ENCODE measurements around the gene LMO1.

- no peak for TF ChIP-seq CTCF (IDR thresholded peaks at IDR 0.05 in 2 of 3, conservative IDR thresholded peaks at IDR 0.05 in 1 of 3; ENCODE audit: control insufficient read depth in 2 of 3, extremely low read depth in 1 of 3, insufficient read depth in 1 of 3, low read depth in 3 of 3, low read length in 3 of 3)
- TF ChIP-seq POLR2A (IDR thresholded peaks at IDR 0.05; ENCODE audit: low read depth, low read length): no peak
Measured at GRCh38 chr11:8233691-8234424, 29.8 kb downstream of the LMO1 start.

Data from GM12878 (cell line).